GM23248 (cell line): ENCODE results near the gene SUSD4.

Experiments
- EZH2 ChIP-seq: fragments of 200-600 bp; sonication (generic); IDR thresholded peaks from 2 replicates; pipeline ENCODE4 v1.6.1; 2018; ENCODE audit warnings: antibody characterized with exemption, mild to moderate bottlenecking; ENCODE audit not compliant: insufficient read depth, poor library complexity, severe bottlenecking
- EZH2phosphoT487 ChIP-seq: fragments of 200-600 bp; sonication (generic); IDR thresholded peaks from 2 replicates; pipeline ENCODE4 v1.6.1; 2018; ENCODE audit warnings: antibody characterized with exemption, moderate library complexity, mild to moderate bottlenecking, low read depth; ENCODE audit not compliant: insufficient read depth

DNA sequence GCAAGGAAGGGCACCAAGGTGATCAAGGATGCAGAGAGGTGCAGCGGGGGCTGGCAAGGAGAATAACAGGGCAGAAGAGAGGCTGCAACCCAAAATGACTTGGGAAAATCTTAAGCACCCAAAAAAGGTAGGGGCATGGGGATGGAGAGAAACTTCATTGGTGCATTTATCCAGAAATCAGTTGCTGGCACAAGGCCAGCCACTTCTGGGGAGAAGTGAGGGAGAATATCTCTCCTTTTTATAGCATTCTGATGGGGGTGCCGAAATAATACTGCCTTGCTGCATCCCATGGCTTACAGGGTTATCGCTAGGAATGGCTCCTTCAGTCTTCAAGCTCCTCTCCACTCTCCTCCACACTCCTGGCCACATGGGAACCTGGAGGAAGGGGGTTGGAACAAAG lies 47.9 kb downstream of the SUSD4 start:
- TF ChIP-seq EZH2phosphoT487 (no peak), EZH2 (no peak)
